H9 (cell line): ENCODE data around the gene LAIR1. TPM values are rescaled to one million over a fixed set of nuclear protein-coding genes. Genes with fewer than 3 reads are reported as not detected.

Experiments used
- DNase-seq: peaks from one replicate; pipeline ENCODE4 v3.0.0-alpha.2; 2017
- H2AFZ ChIP-seq: one replicate; pipeline ENCODE4 v1.6.1; 2013; ENCODE audit warnings: mild to moderate bottlenecking, low read length, control low read depth, moderate library complexity
- H2AK5ac ChIP-seq: 2 replicates; pipeline ENCODE4 v1.6.1; 2013; ENCODE audit warnings: low read length, control low read depth, mixed read lengths; ENCODE audit not compliant: insufficient read length
- H2BK120ac ChIP-seq: one replicate; pipeline ENCODE4 v1.6.1; 2013; ENCODE audit warnings: low read depth, mild to moderate bottlenecking, low read length, control low read depth, inconsistent platforms; ENCODE audit not compliant: poor library complexity, severe bottlenecking
- H2BK12ac ChIP-seq: 2 replicates; pipeline ENCODE4 v1.6.1; 2013; ENCODE audit warnings: low read length, control low read depth, mixed read lengths, low read depth; ENCODE audit not compliant: insufficient read length
- H2BK15ac ChIP-seq: 2 replicates; pipeline ENCODE4 v1.6.1; 2013; ENCODE audit warnings: low read depth, low read length, control low read depth
- H2BK20ac ChIP-seq: one replicate; pipeline ENCODE4 v1.6.1; 2013; ENCODE audit warnings: low read depth, mild to moderate bottlenecking, low read length, control low read depth, inconsistent platforms; ENCODE audit not compliant: poor library complexity, severe bottlenecking
- H2BK5ac ChIP-seq: 2 replicates; pipeline ENCODE4 v1.6.1; 2013; ENCODE audit warnings: low read length, control low read depth, mixed read lengths; ENCODE audit not compliant: insufficient read length
- H3K14ac ChIP-seq: 2 replicates; pipeline ENCODE4 v1.6.1; 2013; ENCODE audit warnings: low read length, control low read depth; ENCODE audit not compliant: insufficient read depth
- H3K18ac ChIP-seq: 2 replicates; pipeline ENCODE4 v1.6.1; 2013; ENCODE audit warnings: low read depth, mild to moderate bottlenecking, mixed read lengths, low read length, control low read depth; ENCODE audit not compliant: insufficient read length
- H3K23ac ChIP-seq: 2 replicates; pipeline ENCODE4 v1.6.1; 2013; ENCODE audit warnings: low read length, control low read depth, mixed read lengths, low read depth; ENCODE audit not compliant: insufficient read length
- H3K23me2 ChIP-seq: 2 replicates; pipeline ENCODE4 v1.6.1; 2013; ENCODE audit warnings: low read depth, mild to moderate bottlenecking, mixed read lengths, low read length, control low read depth; ENCODE audit not compliant: insufficient read length, poor library complexity, severe bottlenecking
- H3K27ac ChIP-seq: 2 replicates; pipeline ENCODE4 v1.5.1; 2013; ENCODE audit warnings: low read length, control low read depth, mixed read lengths, low read depth; ENCODE audit not compliant: insufficient read length
- H3K27me3 ChIP-seq: 2 replicates; pipeline ENCODE4 v1.6.1; 2013; ENCODE audit warnings: low read length, control low read depth, inconsistent platforms; ENCODE audit not compliant: insufficient read depth
- H3K4ac ChIP-seq: 2 replicates; pipeline ENCODE4 v1.6.1; 2013; ENCODE audit warnings: low read depth, mild to moderate bottlenecking, control low read depth, inconsistent platforms, low read length, moderate library complexity
- H3K4me1 ChIP-seq: 2 replicates; pipeline ENCODE4 v1.6.1; 2013; ENCODE audit warnings: low read length, control low read depth, inconsistent platforms; ENCODE audit not compliant: insufficient read depth
- H3K4me2 ChIP-seq: 2 replicates; pipeline ENCODE4 v1.6.1; 2013; ENCODE audit warnings: low read length, control low read depth, mixed read lengths; ENCODE audit not compliant: insufficient read length, insufficient read depth
- H3K56ac ChIP-seq: 2 replicates; pipeline ENCODE4 v1.6.1; 2013; ENCODE audit warnings: low read depth, mild to moderate bottlenecking, mixed read lengths, low read length, control low read depth; ENCODE audit not compliant: insufficient read length
- H3K79me1 ChIP-seq: 2 replicates; pipeline ENCODE4 v1.6.1; 2013; ENCODE audit warnings: low read depth, mild to moderate bottlenecking, moderate library complexity, low read length, control low read depth, inconsistent platforms; ENCODE audit not compliant: insufficient read depth, poor library complexity, severe bottlenecking
- H3K79me2 ChIP-seq: 2 replicates; pipeline ENCODE4 v1.6.1; 2013; ENCODE audit warnings: low read length, control low read depth, inconsistent platforms; ENCODE audit not compliant: insufficient read depth
- H3K9ac ChIP-seq: 2 replicates; pipeline ENCODE4 v1.6.1; 2013; ENCODE audit warnings: low read length, control low read depth, mixed read lengths; ENCODE audit not compliant: insufficient read length; ENCODE audit errors: extremely low read depth
- H3K9me3 ChIP-seq: one replicate; pipeline ENCODE4 v1.6.1; 2013; ENCODE audit warnings: low read depth, low read length, inconsistent platforms; ENCODE audit not compliant: control insufficient read depth
- H3T11ph ChIP-seq: one replicate; pipeline ENCODE4 v1.6.1; 2013; ENCODE audit warnings: mild to moderate bottlenecking, low read length, control low read depth, inconsistent platforms
- H4K20me1 ChIP-seq: one replicate; pipeline ENCODE4 v1.6.1; 2013; ENCODE audit not compliant: control insufficient read depth, insufficient read length, insufficient read depth
- H4K5ac ChIP-seq: 2 replicates; pipeline ENCODE4 v1.6.1; 2013; ENCODE audit warnings: low read depth, mild to moderate bottlenecking, mixed read lengths, low read length, control low read depth; ENCODE audit not compliant: insufficient read length
- H4K8ac ChIP-seq: replicated peaks from 2 replicates; pipeline ENCODE4 v1.6.1; 2013; ENCODE audit warnings: low read length, control low read depth, mixed read lengths, low read depth; ENCODE audit not compliant: insufficient read length
- H4K91ac ChIP-seq: 2 replicates; pipeline ENCODE4 v1.6.1; 2013; ENCODE audit warnings: low read depth, mild to moderate bottlenecking, moderate library complexity, mixed read lengths, low read length, control low read depth; ENCODE audit not compliant: insufficient read length
- H3K27ac Mint-ChIP-seq, 3 experiments: 2 replicates in 2 of 3; 3 replicates in 1 of 3; pipeline ENCODE4 v1.8.0; 2020 to 2021; ENCODE audit warnings: mixed read lengths in 3 of 3, mild to moderate bottlenecking in 1 of 3, moderate library complexity in 1 of 3
- H3K27me3 Mint-ChIP-seq: 2 replicates; pipeline ENCODE4 v1.8.0; 2021; ENCODE audit warnings: low read depth, mild to moderate bottlenecking, moderate library complexity, mixed read lengths
- H3K36me3 Mint-ChIP-seq, 3 experiments: 2 replicates in 2 of 3; 3 replicates in 1 of 3; pipeline ENCODE4 v1.8.0; 2020 to 2021; ENCODE audit warnings: low read depth in 3 of 3, mixed read lengths in 3 of 3; ENCODE audit not compliant: insufficient read depth in 1 of 3
- H3K4me1 Mint-ChIP-seq, 2 experiments: 2 replicates each; pipeline ENCODE4 v1.8.0; 2020; ENCODE audit warnings: mixed read lengths in 2 of 2
- H3K4me3 Mint-ChIP-seq, 2 experiments: 2 replicates in 1 of 2; 3 replicates in 1 of 2; pipeline ENCODE4 v1.8.0; 2020 to 2021; ENCODE audit warnings: mild to moderate bottlenecking in 2 of 2, mixed read lengths in 2 of 2, moderate library complexity in 1 of 2
- H3K9me3 Mint-ChIP-seq, 2 experiments: 2 replicates in 1 of 2; 3 replicates in 1 of 2; pipeline ENCODE4 v1.8.0; 2020; ENCODE audit warnings: mild to moderate bottlenecking in 2 of 2, mixed read lengths in 2 of 2, moderate library complexity in 1 of 2
- CTCF ChIP-seq: fragments of 200-600 bp; sonication (generic); conservative IDR thresholded peaks from 3 replicates; pipeline ENCODE4 v1.8.0; 2021; ENCODE audit warnings: antibody characterized with exemption, mild to moderate bottlenecking
- WGBS: extraction: QIAGEN DNeasy Blood & Tissue Kit; methylation state at CpG from one replicate; pipeline ENCODE4 v1.1.7; 2013; ENCODE audit warnings: missing lambda C conversion rate, low lambda C conversion rate, mixed read lengths; ENCODE audit not compliant: insufficient read length; ENCODE audit errors: extremely low coverage; 5-methylcytosine and 5-hydroxymethylcytosine counted together
- total RNA-seq: library from RNA; stranded (reverse); gene quantifications from 2 replicates; pipeline ENCODE4 v1.2.1, GENCODE V29; 2021

LAIR1 gene
- total RNA-seq, 1 experiment from 2014 or later, result not detected

GRCh38 chr19:54352546-54352945, 12.2 kb downstream of the LAIR1 start:
- Histone ChIP-seq H3K9me3 (no peaks in the 10 kb centered on the region), H3K4me2 (no peak overlapping the region), H3K14ac (no peak overlapping the region), H2BK12ac (no peak overlapping the region), H3T11ph (no peak overlapping the region), H3K4me1 (no peaks in the 10 kb centered on the region), H3K79me1 (no peaks in the 10 kb centered on the region), H3K23ac (no peak overlapping the region), H2BK15ac (no peak overlapping the region), H3K79me2 (no peaks in the 10 kb centered on the region), H3K27me3 (no peaks in the 10 kb centered on the region), H4K5ac (no peak overlapping the region), H4K91ac (no peak overlapping the region), H3K4ac (no peak overlapping the region), H4K20me1 (no peaks in the 10 kb centered on the region), H3K9ac (no peak overlapping the region), H2AK5ac (no peak overlapping the region), H3K18ac (no peak overlapping the region), H3K23me2 (no peaks in the 10 kb centered on the region), H2BK5ac (no peak overlapping the region), H4K8ac (no peak overlapping the region), H2BK120ac (no peak overlapping the region), H2AFZ (no peak overlapping the region), H3K27ac (no peak overlapping the region), H3K56ac (no peak overlapping the region), H2BK20ac (no peak overlapping the region)
- Mint-ChIP-seq H3K4me3 (no peak overlapping the region), H3K9me3 (peaks cover 0 to 53% of the 10 kb centered on the region in 2 experiments; a peak in 3 of 5 replicates), H3K27ac (no peak overlapping the region), H3K36me3 (no peaks in the 10 kb centered on the region), H3K4me1 (peaks cover 0 to 5% of the 10 kb centered on the region in 2 experiments; a peak in 1 of 4 replicates), H3K27me3 (peaks cover 42% of the 10 kb centered on the region)
- no CpG with 5 or more reads among the region's 3 CpGs for WGBS
- no peak for DNase-seq
- TF ChIP-seq CTCF, result no peak
